ENCODE results near the gene TMTC2.

TMTC2 gene

DNA sequence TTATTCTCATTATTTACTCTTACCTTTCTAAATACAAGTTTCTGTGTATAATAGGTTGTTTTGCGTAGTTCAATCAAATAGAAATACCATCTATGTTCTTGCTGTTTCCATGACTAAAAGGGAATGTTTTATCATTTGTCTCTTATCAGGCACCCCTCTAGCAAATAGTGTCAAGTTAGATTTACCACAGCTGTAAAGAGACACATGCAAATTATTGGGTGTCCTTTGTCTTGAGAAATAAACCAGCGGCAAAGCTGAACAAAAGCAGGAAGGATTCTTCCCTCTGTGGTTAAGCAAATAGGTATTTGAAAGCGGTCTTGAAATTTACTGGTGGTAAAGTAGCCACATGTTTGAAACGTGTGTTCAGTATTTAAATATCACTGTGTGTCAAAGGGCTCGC is 405.9 kb downstream of the TMTC2 start:
- no peak for DNase-seq (ENCODE audit: low read depth)
- TF ChIP-seq, protein P1, sequence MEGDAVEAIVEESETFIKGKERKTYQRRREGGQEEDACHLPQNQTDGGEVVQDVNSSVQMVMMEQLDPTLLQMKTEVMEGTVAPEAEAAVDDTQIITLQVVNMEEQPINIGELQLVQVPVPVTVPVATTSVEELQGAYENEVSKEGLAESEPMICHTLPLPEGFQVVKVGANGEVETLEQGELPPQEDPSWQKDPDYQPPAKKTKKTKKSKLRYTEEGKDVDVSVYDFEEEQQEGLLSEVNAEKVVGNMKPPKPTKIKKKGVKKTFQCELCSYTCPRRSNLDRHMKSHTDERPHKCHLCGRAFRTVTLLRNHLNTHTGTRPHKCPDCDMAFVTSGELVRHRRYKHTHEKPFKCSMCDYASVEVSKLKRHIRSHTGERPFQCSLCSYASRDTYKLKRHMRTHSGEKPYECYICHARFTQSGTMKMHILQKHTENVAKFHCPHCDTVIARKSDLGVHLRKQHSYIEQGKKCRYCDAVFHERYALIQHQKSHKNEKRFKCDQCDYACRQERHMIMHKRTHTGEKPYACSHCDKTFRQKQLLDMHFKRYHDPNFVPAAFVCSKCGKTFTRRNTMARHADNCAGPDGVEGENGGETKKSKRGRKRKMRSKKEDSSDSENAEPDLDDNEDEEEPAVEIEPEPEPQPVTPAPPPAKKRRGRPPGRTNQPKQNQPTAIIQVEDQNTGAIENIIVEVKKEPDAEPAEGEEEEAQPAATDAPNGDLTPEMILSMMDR (IDR thresholded peaks at IDR 0.05; ENCODE audit: low read length, missing control alignments), result no peak
- H3K4me3 ChIP-seq (replicated peaks; ENCODE audit: low read depth, low read length), result no peak overlapping the region

DNA sequence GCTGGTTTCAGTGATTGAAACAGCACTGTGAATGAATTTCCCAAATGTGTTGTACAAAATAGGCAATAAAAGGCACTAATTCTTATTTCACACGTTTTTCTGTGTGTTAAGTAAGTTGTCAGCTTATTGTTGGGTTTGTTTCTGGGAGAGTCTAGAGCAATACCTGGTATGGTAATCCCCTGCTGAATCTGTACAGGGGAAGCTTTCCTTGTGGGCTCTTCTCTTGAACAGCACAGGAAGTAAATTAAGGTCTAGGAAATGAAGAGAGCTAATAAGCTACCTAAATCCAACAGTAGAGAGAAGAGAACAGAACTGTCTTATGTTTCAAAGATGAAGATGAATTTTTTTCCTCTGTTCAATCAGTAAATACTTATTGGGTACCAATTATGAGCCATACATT is 406.7 kb downstream of the TMTC2 start:
- TF ChIP-seq, protein P1 (IDR thresholded peaks at IDR 0.05; ENCODE audit: low read length, missing control alignments), result no peak
- no peak overlapping the region for H3K4me3 ChIP-seq (replicated peaks; ENCODE audit: low read depth, low read length)
- DNase-seq (ENCODE audit: low read depth), result no peak

DNA sequence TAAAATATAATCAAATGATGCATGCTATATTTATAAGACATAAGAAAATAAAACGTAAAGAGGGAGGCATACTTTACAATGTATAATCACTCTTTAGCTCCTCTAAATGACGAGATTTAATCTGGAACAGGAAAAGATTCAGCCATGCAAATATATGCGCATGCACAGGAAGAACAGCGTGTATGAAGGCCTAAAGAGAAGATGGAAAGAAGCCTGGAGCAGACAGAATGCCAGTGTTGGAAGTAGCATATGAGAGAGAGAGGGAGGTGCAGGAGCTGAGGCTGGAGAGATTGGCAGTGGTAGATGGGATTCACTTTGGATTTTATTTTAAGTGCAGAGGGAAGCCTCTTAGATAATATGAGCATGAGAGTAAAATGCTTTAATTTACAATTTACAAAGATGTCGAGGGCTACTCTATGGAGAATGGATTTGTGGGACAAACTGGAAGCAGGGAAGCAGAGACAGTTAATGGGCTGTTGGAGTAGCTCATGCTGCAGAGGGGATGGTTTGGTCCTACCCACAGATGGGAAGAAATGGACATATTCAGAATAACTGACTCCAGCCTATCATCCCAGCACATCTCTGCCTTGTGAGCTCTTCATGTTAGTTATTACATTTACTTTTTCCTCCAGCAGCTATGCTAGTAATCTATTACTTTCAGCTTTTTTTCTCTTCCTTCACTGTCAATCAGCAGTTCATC is 411.1 kb downstream of the TMTC2 start:
- no peak overlapping the region for H3K4me3 ChIP-seq (replicated peaks; ENCODE audit: low read depth, low read length)
- TF ChIP-seq, protein P1 (IDR thresholded peaks at IDR 0.05; ENCODE audit: low read length, missing control alignments), result no peak
- DNase-seq (ENCODE audit: low read depth), result no peak

DNA sequence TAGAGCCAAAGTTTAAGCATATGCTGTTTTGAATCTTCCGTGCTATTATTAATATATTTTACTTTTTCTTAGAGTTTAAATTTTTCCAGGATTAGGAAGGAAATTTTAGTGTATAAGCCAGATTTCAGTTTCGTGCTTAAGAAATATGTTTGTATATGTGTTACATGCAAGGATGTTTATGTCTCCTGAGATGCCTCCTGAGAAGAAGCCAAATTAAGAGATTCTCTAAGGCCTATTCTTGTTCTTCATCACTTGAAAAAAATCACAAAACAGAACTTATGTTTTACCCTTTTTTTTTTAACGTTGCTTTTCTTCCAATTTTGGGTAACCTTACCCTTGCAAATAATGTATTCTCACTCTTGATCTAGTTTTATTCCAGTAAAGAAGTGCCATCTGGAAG is 412.7 kb downstream of the TMTC2 start:
- TF ChIP-seq, protein P1 (IDR thresholded peaks at IDR 0.05; ENCODE audit: low read length, missing control alignments), result no peak
- DNase-seq (ENCODE audit: low read depth), result no peak
- H3K4me3 ChIP-seq (replicated peaks; ENCODE audit: low read depth, low read length), result no peak overlapping the region

DNA sequence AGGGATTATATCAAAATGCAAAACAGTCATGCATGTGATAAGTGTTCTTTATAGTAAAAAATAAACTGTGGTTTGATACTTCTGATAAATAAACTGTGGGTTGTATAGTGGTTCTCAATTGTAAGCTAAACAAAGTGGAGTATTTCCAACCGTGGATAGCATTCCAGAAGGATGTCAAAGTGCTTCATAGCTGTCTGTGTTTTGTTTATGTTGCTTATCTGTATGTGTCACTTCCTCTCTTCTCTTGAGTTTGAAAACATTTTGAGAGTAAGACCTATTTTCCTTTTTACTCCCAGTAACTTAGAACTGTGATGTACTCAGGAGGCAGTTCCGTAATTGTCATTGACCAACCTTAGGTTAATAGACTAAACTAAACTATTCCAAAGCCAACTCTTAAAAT is 415.8 kb downstream of the TMTC2 start:
- TF ChIP-seq, protein P1 (IDR thresholded peaks at IDR 0.05; ENCODE audit: low read length, missing control alignments), result no peak
- peak; percentile 50 for DNase-seq (ENCODE audit: low read depth)
- H3K4me3 ChIP-seq (replicated peaks; ENCODE audit: low read depth, low read length), result no peak overlapping the region

DNA sequence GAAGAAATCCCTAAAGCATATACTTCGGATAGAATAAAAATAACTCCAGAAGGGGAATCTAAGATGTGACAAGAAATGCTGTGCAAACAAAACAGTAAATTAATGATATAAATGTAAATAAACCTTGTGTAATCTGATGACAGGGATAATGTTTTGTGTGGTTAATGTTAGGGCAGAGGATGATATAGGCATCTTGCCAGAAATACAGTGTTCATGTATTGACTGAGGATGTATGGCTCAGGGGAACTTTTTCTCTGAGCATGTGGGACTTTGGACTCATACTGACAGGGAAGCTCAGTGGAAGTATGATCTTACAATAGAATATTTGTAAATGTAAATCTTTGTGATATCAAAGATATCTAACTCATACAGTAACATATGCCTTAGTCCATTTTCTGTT is 420.2 kb downstream of the TMTC2 start:
- H3K4me3 ChIP-seq (replicated peaks; ENCODE audit: low read depth, low read length), result no peak overlapping the region
- TF ChIP-seq, protein P1 (IDR thresholded peaks at IDR 0.05; ENCODE audit: low read length, missing control alignments), result no peak
- no peak for DNase-seq (ENCODE audit: low read depth)

DNA sequence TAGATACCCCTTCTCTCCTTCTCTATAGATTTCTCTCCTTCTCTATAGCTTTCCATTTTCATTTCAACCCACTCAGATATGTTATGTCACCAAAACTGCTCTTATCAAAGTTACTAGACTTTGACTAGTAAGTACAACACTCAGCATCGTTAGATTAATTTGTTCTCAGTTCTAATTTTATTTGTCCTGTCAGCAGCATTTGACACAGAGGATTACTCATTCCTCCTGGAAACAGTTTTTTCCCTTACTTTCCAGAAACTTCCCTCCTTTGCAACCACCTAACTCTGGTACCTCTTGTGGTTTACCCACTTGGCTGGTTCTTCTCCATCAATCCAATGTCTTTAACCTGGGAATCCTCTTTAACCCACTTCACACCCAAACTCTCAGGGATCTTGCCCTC is 423.7 kb downstream of the TMTC2 start:
- TF ChIP-seq, protein P1 (IDR thresholded peaks at IDR 0.05; ENCODE audit: low read length, missing control alignments), result no peak
- H3K4me3 ChIP-seq (replicated peaks; ENCODE audit: low read depth, low read length), result no peak overlapping the region
- no peak for DNase-seq (ENCODE audit: low read depth)

All from fibroblast of pulmonary artery (primary cell).